Measurements from ENCODE around the gene ZDHHC8. TPM values are rescaled to one million over a fixed set of nuclear protein-coding genes. Genes with fewer than 3 reads are reported as not detected.

The ZDHHC8 gene
- total and polyA plus RNA-seq, 7 donors: 1.8 to 26.0 (median 5.4) TPM

DNA sequence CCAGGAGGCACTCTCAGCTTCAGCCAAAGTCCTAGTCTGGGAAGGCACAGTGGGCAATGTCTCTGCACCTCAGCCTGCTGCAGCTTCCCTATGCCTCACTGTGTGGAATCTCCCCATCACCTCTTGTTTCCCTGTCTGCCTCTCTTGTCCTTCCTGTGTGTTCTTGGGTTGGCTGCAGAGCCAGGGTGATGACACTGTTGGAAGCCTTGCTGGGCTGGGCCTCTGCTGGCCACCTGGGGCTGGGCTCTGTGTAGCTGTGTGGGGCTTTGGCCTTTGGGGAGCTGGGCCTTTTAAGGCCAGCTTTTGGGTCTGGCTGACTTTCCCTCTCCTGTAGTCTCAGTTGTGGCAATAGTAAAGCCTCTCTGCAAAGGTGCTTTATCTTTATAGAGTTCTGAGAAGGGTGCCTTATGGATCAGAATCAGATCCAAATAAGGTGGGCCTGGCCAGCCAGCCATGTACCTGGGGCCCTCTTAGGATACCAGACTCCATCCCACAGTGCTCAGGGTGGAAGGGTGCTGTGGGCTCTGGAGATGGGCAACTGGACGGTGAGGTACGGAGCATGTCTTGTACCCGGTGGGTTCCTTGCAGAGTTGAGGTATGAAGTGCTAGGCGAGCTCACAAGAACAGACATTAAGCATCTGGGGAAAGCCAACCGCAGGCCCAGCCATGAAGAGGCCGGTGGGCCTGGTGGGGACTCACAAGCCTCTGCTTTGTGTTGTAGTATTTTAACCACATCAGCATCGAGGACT lies 26.0 kb upstream of the ZDHHC8 start:
- peaks cover 42 to 90% (median 58%) of the 10 kb centered on the region in 4 donors for H3K36me3 ChIP-seq
- no peak for DNase-seq
- no peaks in the 10 kb centered on the region for H3K27me3 ChIP-seq
- H3K9me3 ChIP-seq: no peaks in the 10 kb centered on the region
- no peak overlapping the region for H3K27ac ChIP-seq
- intact Hi-C loops (cut with DNase I): no loop called here
- TF ChIP-seq POLR2AphosphoS5 (IDR thresholded peaks at IDR 0.05) (no peak), EP300 (IDR thresholded peaks at IDR 0.05) (no peak), POLR2A (IDR thresholded peaks at IDR 0.05) (no peak)
- TF ChIP-seq, protein P1, sequence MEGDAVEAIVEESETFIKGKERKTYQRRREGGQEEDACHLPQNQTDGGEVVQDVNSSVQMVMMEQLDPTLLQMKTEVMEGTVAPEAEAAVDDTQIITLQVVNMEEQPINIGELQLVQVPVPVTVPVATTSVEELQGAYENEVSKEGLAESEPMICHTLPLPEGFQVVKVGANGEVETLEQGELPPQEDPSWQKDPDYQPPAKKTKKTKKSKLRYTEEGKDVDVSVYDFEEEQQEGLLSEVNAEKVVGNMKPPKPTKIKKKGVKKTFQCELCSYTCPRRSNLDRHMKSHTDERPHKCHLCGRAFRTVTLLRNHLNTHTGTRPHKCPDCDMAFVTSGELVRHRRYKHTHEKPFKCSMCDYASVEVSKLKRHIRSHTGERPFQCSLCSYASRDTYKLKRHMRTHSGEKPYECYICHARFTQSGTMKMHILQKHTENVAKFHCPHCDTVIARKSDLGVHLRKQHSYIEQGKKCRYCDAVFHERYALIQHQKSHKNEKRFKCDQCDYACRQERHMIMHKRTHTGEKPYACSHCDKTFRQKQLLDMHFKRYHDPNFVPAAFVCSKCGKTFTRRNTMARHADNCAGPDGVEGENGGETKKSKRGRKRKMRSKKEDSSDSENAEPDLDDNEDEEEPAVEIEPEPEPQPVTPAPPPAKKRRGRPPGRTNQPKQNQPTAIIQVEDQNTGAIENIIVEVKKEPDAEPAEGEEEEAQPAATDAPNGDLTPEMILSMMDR (IDR thresholded peaks at IDR 0.05): no peak
- no peaks in the 10 kb centered on the region for H3K4me1 ChIP-seq
- H3K4me3 ChIP-seq: no peak overlapping the region
- WGBS, 2 donors: 96 to 97% methylated on average over 7 of the region's 7 CpGs

DNA sequence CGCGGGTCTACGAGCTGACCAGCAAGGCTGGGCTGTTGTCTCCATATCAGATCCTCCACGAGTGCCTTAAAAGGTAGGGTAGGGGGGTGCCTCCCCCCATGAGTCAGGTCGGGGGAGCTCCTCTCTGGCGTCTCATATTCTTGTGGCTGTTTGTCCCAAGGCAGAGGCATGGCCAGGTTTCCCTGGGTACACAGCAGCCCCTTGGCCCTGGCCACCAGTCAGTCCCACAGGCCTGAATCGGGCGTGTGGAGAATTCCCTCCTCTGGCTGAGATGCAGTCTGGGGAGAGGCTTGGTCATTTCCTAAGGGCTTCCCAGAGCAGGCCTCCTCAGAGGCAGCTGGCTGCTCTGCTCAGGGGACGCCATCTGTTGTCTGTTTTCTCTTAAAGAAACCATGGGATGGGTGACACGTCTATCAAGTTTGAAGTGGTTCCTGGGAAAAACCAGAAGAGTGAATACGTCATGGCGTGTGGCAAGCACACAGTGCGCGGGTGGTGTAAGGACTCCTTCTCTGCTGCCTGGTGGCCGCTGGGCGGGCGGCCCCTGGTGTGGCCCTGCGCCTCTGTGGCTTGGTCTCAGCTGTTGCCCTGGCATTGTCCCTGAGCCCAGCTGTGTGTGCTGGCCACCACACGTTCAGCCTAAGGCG lies 25.3 kb upstream of the ZDHHC8 start:
- Histone ChIP-seq H3K27me3 (no peaks in the 10 kb centered on the region), H3K4me3 (no peak overlapping the region), H3K27ac (no peak overlapping the region), H3K36me3 (peaks cover 42 to 90% (median 54%) of the 10 kb centered on the region in 4 donors), H3K4me1 (no peaks in the 10 kb centered on the region), H3K9me3 (no peaks in the 10 kb centered on the region)
- 92 to 93% methylated on average over 20 of the region's 20 CpGs for WGBS, 2 donors
- intact Hi-C loops (cut with DNase I): no loop called here
- TF ChIP-seq, protein P1 (IDR thresholded peaks at IDR 0.05): no peak
- TF ChIP-seq POLR2A (IDR thresholded peaks at IDR 0.05): no peak
- no peak for TF ChIP-seq EP300 (IDR thresholded peaks at IDR 0.05)
- TF ChIP-seq POLR2AphosphoS5 (IDR thresholded peaks at IDR 0.05): no peak
- no peak for DNase-seq

DNA sequence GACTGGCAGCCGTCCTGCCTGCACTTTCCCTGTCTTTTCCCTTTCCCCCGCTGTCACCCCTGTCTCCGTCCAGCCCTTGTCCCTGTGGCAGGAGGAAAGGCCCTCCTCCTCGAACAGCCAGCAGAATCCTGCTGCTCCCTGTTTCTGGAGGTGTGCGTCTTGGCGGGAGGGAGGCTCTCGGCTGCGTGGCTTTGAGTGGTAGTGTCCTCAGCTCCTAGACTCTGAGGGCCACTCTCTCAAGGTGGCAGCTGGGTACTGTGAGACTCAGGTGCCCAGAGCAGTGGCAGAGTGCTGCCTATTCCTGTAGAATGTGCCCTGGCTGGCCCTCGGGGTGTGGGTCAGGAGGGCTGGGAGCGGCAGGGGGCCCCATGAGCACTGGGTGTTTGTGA lies 24.8 kb upstream of the ZDHHC8 start:
- no peak overlapping the region for H3K27ac ChIP-seq
- H3K27me3 ChIP-seq: no peaks in the 10 kb centered on the region
- DNase-seq: no peak
- intact Hi-C loops (cut with DNase I): no loop called here
- no peaks in the 10 kb centered on the region for H3K4me1 ChIP-seq
- no peak for TF ChIP-seq EP300 (IDR thresholded peaks at IDR 0.05)
- TF ChIP-seq, protein P1 (IDR thresholded peaks at IDR 0.05): no peak
- H3K36me3 ChIP-seq: peaks cover 42 to 90% (median 52%) of the 10 kb centered on the region in 4 donors
- 95 to 96% methylated on average over 10 of the region's 10 CpGs for WGBS, 2 donors
- H3K4me3 ChIP-seq: no peak overlapping the region
- H3K9me3 ChIP-seq: no peaks in the 10 kb centered on the region

DNA sequence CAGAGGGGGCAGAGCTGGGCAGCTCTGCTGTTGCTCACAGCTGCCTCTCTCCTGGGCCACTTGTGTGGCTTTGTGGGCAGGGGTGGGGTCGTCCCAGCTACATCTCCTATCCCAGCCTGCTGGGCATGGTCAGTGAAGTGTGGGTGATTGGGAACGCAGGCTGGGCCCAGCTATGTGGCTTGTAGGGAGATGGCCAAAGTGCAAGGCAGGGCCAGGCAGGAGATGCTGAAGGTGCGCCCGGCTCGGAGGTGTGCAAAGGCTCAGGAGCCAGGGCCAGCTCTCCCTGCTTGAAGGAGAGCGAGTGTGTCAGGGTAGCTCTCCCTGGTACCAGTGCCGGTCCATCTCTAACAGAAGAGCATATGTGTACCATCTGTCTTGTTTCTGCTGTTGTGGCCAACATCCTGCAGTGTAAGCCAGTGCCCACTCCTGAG lies 24.1 kb upstream of the ZDHHC8 start:
- Histone ChIP-seq H3K4me3 (no peak overlapping the region), H3K27me3 (no peaks in the 10 kb centered on the region), H3K36me3 (peaks cover 42 to 90% (median 50%) of the 10 kb centered on the region in 4 donors), H3K27ac (no peak overlapping the region), H3K9me3 (no peaks in the 10 kb centered on the region), H3K4me1 (no peaks in the 10 kb centered on the region)
- DNase-seq: no peak
- 93 to 95% methylated on average over 7 of the region's 7 CpGs for WGBS, 2 donors
- intact Hi-C loops (cut with DNase I): no loop called here
- TF ChIP-seq, protein P1 (IDR thresholded peaks at IDR 0.05): no peak
- TF ChIP-seq POLR2AphosphoS5 (IDR thresholded peaks at IDR 0.05): no peak
- TF ChIP-seq EP300 (IDR thresholded peaks at IDR 0.05): no peak
